HG02588 (cell line): ENCODE measurements around the gene MTTP.

Experiments used
- ATAC-seq: cut with Tn5 transposase; IDR thresholded peaks from one replicate; pipeline ENCODE4 v1.9.1; 2021; ENCODE audit warnings: mild to moderate bottlenecking, moderate library complexity; ENCODE audit not compliant: unreplicated experiment

MTTP gene

DNA sequence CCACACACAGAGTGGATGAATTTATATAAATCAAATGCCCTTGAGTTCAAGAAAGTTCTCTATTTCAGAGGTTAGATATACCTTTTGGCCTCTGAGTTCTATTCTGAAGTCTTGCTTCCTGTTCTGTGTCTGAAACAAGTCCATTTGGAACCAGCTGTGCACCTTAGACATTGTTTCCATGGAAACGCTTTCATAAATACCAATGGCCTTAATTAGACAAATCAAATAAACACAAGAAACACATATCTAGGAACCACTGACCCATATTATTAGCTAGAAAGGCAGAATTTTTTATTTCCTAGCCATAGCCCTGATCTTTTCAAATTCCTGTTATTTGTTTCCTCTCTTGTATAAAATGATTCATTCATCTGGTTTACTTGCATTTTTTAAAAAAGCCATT lies 91.4 kb downstream of the MTTP start:
- ATAC-seq = no peak

DNA sequence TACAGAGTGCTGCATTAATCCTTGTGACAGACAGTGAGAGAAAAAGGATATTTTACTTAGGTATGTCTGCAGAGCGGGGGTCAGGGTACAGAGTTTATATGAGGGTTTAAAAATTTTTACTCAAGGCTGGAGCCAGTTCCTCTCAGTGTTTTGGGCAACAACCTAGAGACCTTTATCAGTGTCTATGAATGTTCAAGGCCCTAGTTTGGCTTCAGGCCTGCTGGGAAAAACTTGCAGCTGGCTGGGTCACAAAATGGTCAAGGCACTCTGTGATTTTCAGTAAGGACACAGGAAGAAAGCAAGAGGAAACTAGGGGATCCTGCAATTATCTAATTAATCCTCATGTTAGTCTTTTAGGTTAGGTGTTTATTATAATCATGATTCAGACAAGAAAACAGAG lies 93.8 kb downstream of the MTTP start:
- ATAC-seq = no peak

DNA sequence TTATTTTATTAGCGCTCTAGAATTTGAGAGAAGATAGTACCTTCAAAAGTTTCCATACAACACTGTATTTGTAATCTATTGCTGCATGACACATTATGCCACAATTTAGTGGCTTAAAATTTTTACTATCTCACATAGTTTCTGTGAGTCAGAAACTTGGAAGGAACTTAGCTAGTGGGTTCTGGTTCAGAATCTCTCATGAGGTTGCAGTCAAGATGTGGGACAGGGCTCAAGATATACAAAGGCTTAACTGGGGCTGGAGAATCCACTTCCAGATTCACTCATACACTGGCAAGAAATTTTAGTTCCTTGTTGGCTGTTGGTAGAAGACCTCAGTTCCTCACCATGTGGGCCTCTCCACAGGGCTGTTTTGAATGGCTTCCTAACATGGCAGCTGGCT lies 94.5 kb downstream of the MTTP start:
- no peak for ATAC-seq

DNA sequence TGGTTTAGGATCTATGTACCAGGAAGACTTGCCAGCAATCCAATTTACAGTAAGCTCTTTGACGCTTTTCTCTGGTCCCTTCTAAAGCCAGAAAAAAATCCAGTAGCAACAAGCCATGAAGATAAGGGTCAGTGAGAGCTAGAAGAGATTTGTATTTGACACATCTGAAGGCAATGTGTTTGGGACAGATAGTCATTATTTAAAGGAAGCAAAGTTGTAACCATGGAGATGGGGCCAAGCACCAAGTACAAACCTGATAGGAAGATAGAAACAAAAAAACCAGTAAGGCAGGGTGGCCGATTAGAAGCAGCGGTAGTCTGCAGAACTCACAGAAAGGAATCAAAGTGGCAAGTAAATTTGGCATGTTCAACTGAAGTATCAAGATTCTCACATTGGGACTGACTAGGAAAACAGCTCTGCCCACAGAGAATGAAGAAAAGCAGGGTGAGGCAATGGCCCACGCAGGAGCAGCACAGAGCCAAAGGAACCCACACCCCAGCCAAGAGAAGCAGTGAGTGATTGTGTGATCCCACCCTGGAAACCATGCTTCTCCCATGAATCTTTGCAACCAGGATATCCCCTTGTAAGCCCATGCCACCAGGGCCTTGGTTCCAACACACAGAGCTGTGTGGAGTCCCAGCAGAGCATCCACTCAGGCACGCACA lies 95.9 kb downstream of the MTTP start:
- no peak for ATAC-seq
